OCI-LY7 (cell line): Measurements from ENCODE around the gene UTS2R.

Experiments used
- EZH2phosphoT487 ChIP-seq: fragments of 200-600 bp; sonication (generic); IDR thresholded peaks from 2 replicates; pipeline ENCODE4 v1.6.1; 2018; ENCODE audit warnings: low read depth, borderline replicate concordance, mild to moderate bottlenecking, mixed run types, antibody characterized with exemption, low read length, moderate library complexity, mixed read lengths
- TF ChIP-seq, protein P1 (sequence below): fragments of 200-600 bp; sonication (generic); conservative IDR thresholded peaks from 2 replicates; pipeline ENCODE4 v1.5.1; 2014; ENCODE audit warnings: mild to moderate bottlenecking, antibody characterized with exemption, low read length, moderate library complexity, mixed read lengths

DNA sequence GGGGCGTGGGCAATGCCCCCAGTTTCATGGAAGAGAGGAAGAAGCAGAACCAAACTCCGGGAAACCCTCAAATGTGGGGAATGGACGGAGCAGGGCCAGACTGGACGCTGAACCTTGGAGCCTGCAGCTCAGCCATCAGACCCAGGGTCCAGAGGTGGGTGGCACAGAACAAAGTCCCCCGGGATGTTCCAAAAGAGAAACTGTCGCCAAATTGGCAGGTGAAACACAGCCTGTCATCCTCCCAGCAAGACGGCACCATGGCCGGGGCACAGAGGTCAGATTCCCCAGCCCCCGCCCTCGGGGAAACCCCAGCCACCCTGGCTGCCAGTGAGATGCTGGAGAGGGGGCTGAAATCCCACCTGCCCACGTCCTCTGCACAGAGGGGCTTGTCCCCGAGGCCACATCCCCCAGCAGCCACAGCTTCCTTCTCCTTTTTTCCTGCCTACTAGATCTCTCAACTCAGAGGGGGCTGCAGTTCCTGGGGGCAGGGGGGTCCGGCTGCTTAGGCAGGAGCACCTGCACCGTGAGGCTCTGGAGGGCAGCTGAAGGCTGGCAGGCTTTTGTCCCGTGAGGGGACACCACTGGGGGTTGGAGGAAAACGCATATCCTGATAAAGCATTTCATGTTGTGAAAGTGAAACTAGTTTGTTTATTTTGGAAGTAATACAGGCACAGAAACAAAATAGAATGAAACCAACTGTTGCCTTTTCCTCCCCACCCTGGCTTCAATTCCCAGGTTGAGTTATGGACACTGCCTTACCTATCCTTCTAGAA, 36.8 kb upstream of the UTS2R start:
- TF ChIP-seq, protein P1, sequence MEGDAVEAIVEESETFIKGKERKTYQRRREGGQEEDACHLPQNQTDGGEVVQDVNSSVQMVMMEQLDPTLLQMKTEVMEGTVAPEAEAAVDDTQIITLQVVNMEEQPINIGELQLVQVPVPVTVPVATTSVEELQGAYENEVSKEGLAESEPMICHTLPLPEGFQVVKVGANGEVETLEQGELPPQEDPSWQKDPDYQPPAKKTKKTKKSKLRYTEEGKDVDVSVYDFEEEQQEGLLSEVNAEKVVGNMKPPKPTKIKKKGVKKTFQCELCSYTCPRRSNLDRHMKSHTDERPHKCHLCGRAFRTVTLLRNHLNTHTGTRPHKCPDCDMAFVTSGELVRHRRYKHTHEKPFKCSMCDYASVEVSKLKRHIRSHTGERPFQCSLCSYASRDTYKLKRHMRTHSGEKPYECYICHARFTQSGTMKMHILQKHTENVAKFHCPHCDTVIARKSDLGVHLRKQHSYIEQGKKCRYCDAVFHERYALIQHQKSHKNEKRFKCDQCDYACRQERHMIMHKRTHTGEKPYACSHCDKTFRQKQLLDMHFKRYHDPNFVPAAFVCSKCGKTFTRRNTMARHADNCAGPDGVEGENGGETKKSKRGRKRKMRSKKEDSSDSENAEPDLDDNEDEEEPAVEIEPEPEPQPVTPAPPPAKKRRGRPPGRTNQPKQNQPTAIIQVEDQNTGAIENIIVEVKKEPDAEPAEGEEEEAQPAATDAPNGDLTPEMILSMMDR: no peak
- no peak for TF ChIP-seq EZH2phosphoT487
